ENCODE results near the gene HOXA13.

The HOXA13 gene

DNA sequence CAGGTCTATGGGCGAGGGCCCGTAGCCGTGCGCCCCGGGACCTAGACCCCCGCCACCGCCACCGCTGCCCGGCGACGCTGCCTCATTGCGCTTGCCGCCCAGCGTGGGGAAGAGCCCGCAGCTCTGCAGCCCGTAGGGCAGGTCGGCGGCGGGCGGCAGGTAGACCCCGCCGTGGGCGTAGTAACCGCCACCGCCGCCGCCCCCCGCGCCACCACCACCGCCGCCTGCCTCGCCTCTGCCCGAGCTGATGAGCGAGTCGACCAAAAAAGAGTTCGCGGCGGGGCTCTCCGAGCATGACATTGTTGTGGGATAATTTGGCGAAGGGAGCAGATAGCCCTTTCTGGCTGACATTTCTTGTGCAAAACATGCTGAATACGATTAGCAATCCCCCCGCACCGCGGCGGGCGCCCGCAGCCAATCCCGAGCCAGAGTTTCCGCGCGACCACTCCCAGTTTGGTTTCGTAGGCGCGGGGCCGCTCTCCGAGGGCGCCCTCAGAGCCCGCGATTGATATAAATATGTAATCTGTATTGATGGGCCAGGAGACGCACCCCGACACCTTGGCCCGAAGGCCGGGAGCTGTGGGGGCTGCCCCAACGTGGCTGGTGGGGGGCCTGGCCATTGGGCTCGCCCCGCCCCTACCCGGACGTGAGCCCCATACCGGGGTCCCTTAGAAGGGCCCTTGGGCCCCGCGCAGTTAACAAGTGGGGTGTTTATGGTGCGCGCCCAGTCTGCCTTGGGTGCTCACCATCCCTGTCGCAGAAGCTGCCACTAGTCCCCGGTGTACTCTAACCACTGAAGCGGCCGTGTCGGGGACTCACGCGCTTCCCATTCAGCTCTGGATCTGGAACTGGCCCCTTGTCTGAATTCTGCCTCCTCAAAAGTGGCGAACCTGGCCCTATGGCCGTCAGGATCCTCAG, 25.7 kb downstream of the HOXA13 start, which contains the start of gene HOXA10 (continued):
- peak; percentile 81 for TF ChIP-seq ZNF335 (tag by site-specific recombination; conservative IDR thresholded peaks at IDR 0.05)
- peak; percentile 82 for TF ChIP-seq ZBTB20 (tag by site-specific recombination; IDR thresholded peaks at IDR 0.05)
- TF ChIP-seq HIC1 (tag by site-specific recombination; IDR thresholded peaks at IDR 0.05): 0 out of 2 replicates have a peak, but pooled peaks have one; percentile 16
- TF ChIP-seq ZEB2 (tag by site-specific recombination; IDR thresholded peaks at IDR 0.05): peak; percentile 69
- no peak for TF ChIP-seq ZNF776 (tag by site-specific recombination; IDR thresholded peaks at IDR 0.05; ENCODE audit: borderline replicate concordance)
- no peak for TF ChIP-seq ZNF777 (tag by site-specific recombination; IDR thresholded peaks at IDR 0.05; ENCODE audit: borderline replicate concordance)
- TF ChIP-seq ZNF677 (tag by site-specific recombination; IDR thresholded peaks at IDR 0.05): no peak
- no peak for TF ChIP-seq ZNF24 (tag by site-specific recombination; IDR thresholded peaks at IDR 0.05)

DNA sequence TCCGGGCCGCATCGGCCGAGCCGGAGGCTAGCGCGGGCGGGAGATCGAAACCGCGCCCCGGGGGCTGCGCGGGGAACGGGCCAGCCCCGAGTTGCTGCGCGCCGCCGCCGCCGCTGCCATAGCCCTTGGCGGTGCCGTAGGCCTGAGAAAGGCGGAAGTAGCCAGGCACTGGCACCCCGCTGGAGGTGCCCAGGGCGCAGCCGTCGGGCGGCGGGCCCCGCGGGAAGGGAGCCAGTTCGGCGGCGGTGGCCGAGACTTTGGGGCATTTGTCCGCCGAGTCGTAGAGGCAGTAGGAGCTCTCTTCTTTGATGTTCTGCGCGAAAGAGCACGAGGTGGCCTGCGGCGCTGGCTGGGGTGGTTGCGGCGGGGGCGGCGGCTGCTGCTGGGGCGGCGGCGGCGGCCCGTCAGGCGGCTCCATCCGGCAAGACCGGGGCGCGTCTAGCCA, 26.4 kb downstream of the HOXA13 start:
- Histone ChIP-seq H3K4me3 (ENCODE audit: low read depth, low read length) (peak overlapping the region; percentile 76), H3K27ac (ENCODE audit: extremely low read depth, low read depth, low read length) (peak overlapping the region; percentile 100), H3K4me1 (ENCODE audit: control insufficient read depth, insufficient read depth, low read length) (peaks cover 10% of the 10 kb centered on the region), H3K9me3 (ENCODE audit: control insufficient read depth, insufficient read depth, low read depth, low read length) (no peaks in the 10 kb centered on the region), H3K36me3 (ENCODE audit: control insufficient read depth in 2 of 2, insufficient read depth in 1 of 2, low read length in 2 of 2) (peaks cover 8 to 14% of the 10 kb centered on the region in 2 experiments)
- ChIA-PET CTCF (interaction anchor here (0.7 kb wide), 1 partner anchor 59 kb away, joined by 3 read pairs; no protein-coding TSS in a partner anchor), POLR2A (interaction anchor here (1.1 to 11.2 kb wide), 11 partner anchors 9 to 1311 kb away, joined by 3 to 237 read pairs (median 6); partner anchors contain the start of genes HOXA11, HOXA13, HOXA6 and HOXA7)
- no peak for TF ChIP-seq SETDB1 (IDR thresholded peaks at IDR 0.05; ENCODE audit: insufficient read length, low read length)
- peak; percentile 46 for TF ChIP-seq ZBTB26 (tag by site-specific recombination; optimal IDR thresholded peaks at IDR 0.05)
- no peak for TF ChIP-seq REST (tag by site-specific recombination; IDR thresholded peaks at IDR 0.05)
- no peak for TF ChIP-seq ZNF549 (tag by site-specific recombination; IDR thresholded peaks at IDR 0.05)
- TF ChIP-seq ZIC2 (tag by site-specific recombination; IDR thresholded peaks at IDR 0.05): no peak
